Measurements from ENCODE around the gene CRB3.

CRB3 gene

DNA sequence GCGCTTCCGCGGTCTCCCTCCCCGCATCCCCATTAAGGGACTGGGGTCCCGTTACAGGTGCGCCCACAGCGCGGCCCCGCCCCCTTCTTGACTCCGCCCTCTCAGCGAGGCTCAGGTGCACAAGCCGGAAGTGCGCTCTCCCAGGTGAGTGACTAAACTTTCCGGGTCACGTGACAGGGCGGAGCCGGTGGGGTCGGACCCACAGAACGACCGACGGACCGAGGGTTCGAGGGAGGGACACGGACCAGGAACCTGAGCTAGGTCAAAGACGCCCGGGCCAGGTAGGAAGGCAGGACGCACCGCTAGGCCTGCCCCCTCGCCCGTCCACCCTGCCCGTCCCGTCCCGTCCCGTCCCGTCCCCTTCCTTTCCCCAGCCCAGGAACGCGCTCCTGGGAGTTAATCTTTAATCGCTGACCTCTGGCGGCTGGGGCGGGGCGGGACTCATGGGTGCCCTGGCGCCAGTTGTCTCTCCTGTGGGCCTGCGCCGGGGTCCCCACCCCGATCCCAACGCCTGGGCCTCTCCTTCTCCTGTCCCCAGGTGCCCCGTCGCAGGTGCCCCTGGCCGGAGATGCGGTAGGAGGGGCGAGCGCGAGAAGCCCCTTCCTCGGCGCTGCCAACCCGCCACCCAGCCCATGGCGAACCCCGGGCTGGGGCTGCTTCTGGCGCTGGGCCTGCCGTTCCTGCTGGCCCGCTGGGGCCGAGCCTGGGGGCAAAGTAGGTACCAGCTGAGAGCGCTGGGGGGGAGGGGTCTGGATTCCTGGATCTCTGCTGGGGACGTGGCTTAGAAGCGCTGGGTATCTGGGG, at the start of gene CRB3:
Gene CRB3, plus strand, starts transcription at position 202 of the 804 bp plus-strand sequence. Its CDS starts 431 bp downstream, at position 633.
- H3K27ac ChIP-seq = peak within 1 kb of the TSS; percentile 94
- peak; percentile 61; the same call in 1 of the 2 replicates for TF ChIP-seq ZFX (IDR thresholded peaks at IDR 0.05)
- TF ChIP-seq CTCF (conservative IDR thresholded peaks at IDR 0.05) = no peak

- TF ChIP-seq ZFX (IDR thresholded peaks at IDR 0.05) = no peak
- TF ChIP-seq CTCF (conservative IDR thresholded peaks at IDR 0.05) = no peak
- no peak overlapping the region for H3K27ac ChIP-seq
Measured at GRCh38 chr19:6414793-6415590, 49.1 kb upstream of the CRB3 start.

GRCh38 chr19:6415591-6416190, 48.4 kb upstream of the CRB3 start:
- TF ChIP-seq ZFX (IDR thresholded peaks at IDR 0.05) (no peak), CTCF (conservative IDR thresholded peaks at IDR 0.05) (no peak)
- no peak overlapping the region for H3K27ac ChIP-seq

- H3K27ac ChIP-seq = no peak overlapping the region
- TF ChIP-seq CTCF (conservative IDR thresholded peaks at IDR 0.05) (no peak), ZFX (IDR thresholded peaks at IDR 0.05) (no peak)
Measured at GRCh38 chr19:6416658-6417405, 47.2 kb upstream of the CRB3 start.

GRCh38 chr19:6417713-6418561, 46.1 kb upstream of the CRB3 start:
- H3K27ac ChIP-seq = no peak overlapping the region
- TF ChIP-seq CTCF (conservative IDR thresholded peaks at IDR 0.05) (no peak; the same call in 1 of the 2 replicates), ZFX (IDR thresholded peaks at IDR 0.05) (no peak)

- H3K27ac ChIP-seq = no peak overlapping the region
- TF ChIP-seq ZFX (IDR thresholded peaks at IDR 0.05) = no peak
- TF ChIP-seq CTCF (conservative IDR thresholded peaks at IDR 0.05) = no peak
Measured at GRCh38 chr19:6418562-6418932, 45.5 kb upstream of the CRB3 start.
